GM12875 (cell line): ENCODE measurements around the gene MED27.

Source experiments
- H3K4me3 ChIP-seq: one replicate; pipeline ENCODE4 v1.5.1; 2011; ENCODE audit warnings: low read depth, low read length, control low read depth
- CTCF ChIP-seq: IDR thresholded peaks from 2 replicates; pipeline ENCODE4 v1.5.1; 2011; ENCODE audit warnings: low read depth, mild to moderate bottlenecking, control low read depth, inconsistent platforms, low read length, moderate library complexity, borderline replicate concordance; ENCODE audit not compliant: insufficient read depth

The MED27 gene

GRCh38 chr9:132099167-132099566 is 19.5 kb upstream of the MED27 start:
- no peak for TF ChIP-seq CTCF
- no peak overlapping the region for H3K4me3 ChIP-seq

GRCh38 chr9:132094314-132094791 is 14.7 kb upstream of the MED27 start:
- TF ChIP-seq CTCF: no peak
- H3K4me3 ChIP-seq: no peak overlapping the region

GRCh38 chr9:132090771-132091170 is 11.1 kb upstream of the MED27 start:
- TF ChIP-seq CTCF: no peak
- no peak overlapping the region for H3K4me3 ChIP-seq

GRCh38 chr9:132087438-132088030 is 7.9 kb upstream of the MED27 start:
- no peak overlapping the region for H3K4me3 ChIP-seq
- no peak for TF ChIP-seq CTCF

GRCh38 chr9:132082188-132082587 is 2.5 kb upstream of the MED27 start:
- no peak for TF ChIP-seq CTCF
- no peak overlapping the region for H3K4me3 ChIP-seq

GRCh38 chr9:132078699-132079356 is 839 bp downstream of the MED27 start:
- peak overlapping the region; percentile 68 for H3K4me3 ChIP-seq
- TF ChIP-seq CTCF: no peak
